Natural killer cell (primary cell): ENCODE data around the gene FTH1. TPM values are rescaled to one million over a fixed set of nuclear protein-coding genes. Genes with fewer than 3 reads are reported as not detected.

Experiments
- ATAC-seq, 3 donors: fragments of 150-1000 bp in 2 of 3; fragments of 200-7000 bp in 1 of 3; cut with Tn5 transposase; 1 replicate in 1 of 3; 2 replicates in 2 of 3; pipeline ENCODE4 v1.10.0; 2021; ENCODE audit warnings: mild to moderate bottlenecking in 2 of 3, moderate library complexity in 2 of 3
- DNase-seq, 2 donors: peaks; one replicate each; pipeline versions ENCODE4 v3.0.0 to v3.0.0-alpha.2; 2013 to 2021; ENCODE audit warnings: mixed read lengths in 1 of 2
- H3K27ac ChIP-seq: one replicate; pipeline ENCODE4 v1.5.1; 2013; ENCODE audit warnings: mild to moderate bottlenecking, low read length
- H3K27me3 ChIP-seq: one replicate; pipeline ENCODE4 v1.6.1; 2013; ENCODE audit warnings: low read length; ENCODE audit not compliant: control insufficient read depth, insufficient read depth
- H3K36me3 ChIP-seq: one replicate; pipeline ENCODE4 v1.6.1; 2013; ENCODE audit warnings: low read length; ENCODE audit not compliant: control insufficient read depth, insufficient read depth
- H3K4me1 ChIP-seq: one replicate; pipeline ENCODE4 v1.6.1; 2013; ENCODE audit warnings: low read length; ENCODE audit not compliant: control insufficient read depth, insufficient read depth
- H3K4me3 ChIP-seq: one replicate; pipeline ENCODE4 v1.5.1; 2013; ENCODE audit warnings: low read length
- H3K9me3 ChIP-seq: one replicate; pipeline ENCODE4 v1.6.1; 2013; ENCODE audit warnings: low read length; ENCODE audit not compliant: control insufficient read depth, insufficient read depth
- H3K27ac Mint-ChIP-seq, 2 donors: one replicate each; pipeline ENCODE4 v1.8.0; 2022; ENCODE audit warnings: mild to moderate bottlenecking in 2 of 2, mixed read lengths in 2 of 2, moderate library complexity in 1 of 2
- H3K27me3 Mint-ChIP-seq, 2 donors: one replicate each; pipeline ENCODE4 v1.8.0; 2022; ENCODE audit warnings: low read depth in 2 of 2, mixed read lengths in 2 of 2
- H3K36me3 Mint-ChIP-seq: one replicate; pipeline ENCODE4 v1.8.0; 2022; ENCODE audit warnings: mixed read lengths
- H3K4me1 Mint-ChIP-seq, 2 donors: one replicate each; pipeline ENCODE4 v1.8.0; 2022; ENCODE audit warnings: mixed read lengths in 2 of 2
- H3K4me3 Mint-ChIP-seq: one replicate; pipeline ENCODE4 v1.8.0; 2022; ENCODE audit warnings: mild to moderate bottlenecking, moderate library complexity, mixed read lengths
- H3K9me3 Mint-ChIP-seq, 2 donors: one replicate each; pipeline ENCODE4 v1.8.0; 2022; ENCODE audit warnings: mixed read lengths in 2 of 2
- CTCF ChIP-seq: fragments of 200-600 bp; IDR thresholded peaks from one replicate; pipeline ENCODE4 v1.8.0; 2022; ENCODE audit warnings: antibody characterized with exemption
- WGBS: methylation state at CpG from one replicate; pipeline ENCODE4 v1.1.7; 2013; ENCODE audit warnings: missing lambda C conversion rate; ENCODE audit not compliant: insufficient coverage; 5-methylcytosine and 5-hydroxymethylcytosine counted together
- intact Hi-C: fragments of 100-400 bp; cut with micrococcal nuclease; formaldehyde crosslinking; loops from one replicate; pipeline ENCODE4 v1.14.2; 2022
- total RNA-seq, 4 donors: library from RNA; stranded (reverse); fragments of 120-200 nt in 1 of 4; gene quantifications; one replicate each; pipeline versions ENCODE4 v1.2.3 to v1.2.4, GENCODE V29; 2013 to 2022

The FTH1 gene
- total RNA-seq, 3 donors from 2014 or later (not counting 1 experiment from before 2014, with no cell fraction given): 1,067 to 1,951 (median 1,796) TPM

GRCh38 chr11:61996933-61997332, 29.5 kb upstream of the FTH1 start:
- Mint-ChIP-seq H3K9me3 (peaks cover 0 to 5% of the 10 kb centered on the region in 2 donors), H3K27me3 (no peaks in the 10 kb centered on the region), H3K4me1 (no peaks in the 10 kb centered on the region), H3K36me3 (no peaks in the 10 kb centered on the region), H3K4me3 (no peak overlapping the region), H3K27ac (no peak overlapping the region)
- Histone ChIP-seq H3K27ac (no peak overlapping the region), H3K36me3 (no peaks in the 10 kb centered on the region), H3K4me1 (no peaks in the 10 kb centered on the region), H3K4me3 (no peak overlapping the region), H3K27me3 (no peaks in the 10 kb centered on the region), H3K9me3 (peaks cover 8% of the 10 kb centered on the region)
- WGBS: 95% methylated on average over 4 of the region's 4 CpGs
- DNase-seq (no peak), ATAC-seq (no peak)
- intact Hi-C loops: no loop called here
- no peak for TF ChIP-seq CTCF

DNA sequence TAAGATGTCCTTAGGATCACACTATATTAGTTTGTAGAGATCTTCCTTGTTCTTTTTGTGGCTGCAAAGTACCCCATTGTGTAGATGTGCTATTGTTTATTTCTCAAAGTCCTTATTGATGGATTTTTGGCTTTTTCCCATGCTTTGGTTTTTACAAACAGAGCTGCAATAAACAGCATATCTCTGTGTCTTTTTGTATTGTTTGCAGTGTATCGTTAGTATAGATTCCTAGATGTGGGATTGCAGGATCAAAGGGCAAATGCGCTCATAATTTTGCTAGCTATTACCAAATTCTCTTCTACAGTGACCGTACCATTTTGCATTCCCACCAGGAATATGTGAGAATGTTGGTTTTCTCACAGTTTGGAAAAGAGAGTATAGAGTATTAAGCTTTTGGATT, 27.5 kb upstream of the FTH1 start:
- H3K9me3 ChIP-seq: peaks cover 8% of the 10 kb centered on the region
- Mint-ChIP-seq H3K36me3 (no peaks in the 10 kb centered on the region), H3K9me3 (peaks cover 2 to 5% of the 10 kb centered on the region in 2 donors), H3K4me3 (no peak overlapping the region), H3K4me1 (no peaks in the 10 kb centered on the region), H3K27ac (no peak overlapping the region), H3K27me3 (no peaks in the 10 kb centered on the region)
- H3K36me3 ChIP-seq: no peaks in the 10 kb centered on the region
- no peak overlapping the region for H3K27ac ChIP-seq
- ATAC-seq: no peak
- H3K4me3 ChIP-seq: no peak overlapping the region
- TF ChIP-seq CTCF: no peak
- H3K4me1 ChIP-seq: no peaks in the 10 kb centered on the region
- intact Hi-C loops: no loop called here
- 100% methylated on average over 1 of the region's 3 CpGs for WGBS
- no peaks in the 10 kb centered on the region for H3K27me3 ChIP-seq
- DNase-seq: no peak

GRCh38 chr11:61985869-61986268, 18.4 kb upstream of the FTH1 start:
- peaks cover 13% of the 10 kb centered on the region for H3K36me3 Mint-ChIP-seq
- H3K9me3 Mint-ChIP-seq: peaks cover 4 to 13% of the 10 kb centered on the region in 2 donors
- Histone ChIP-seq H3K9me3 (no peaks in the 10 kb centered on the region), H3K4me1 (no peaks in the 10 kb centered on the region), H3K36me3 (no peaks in the 10 kb centered on the region), H3K27ac (no peak overlapping the region), H3K4me3 (no peak overlapping the region), H3K27me3 (no peaks in the 10 kb centered on the region)
- ATAC-seq (no peak), DNase-seq (no peak)
- H3K27ac Mint-ChIP-seq: no peak overlapping the region
- no peak overlapping the region for H3K4me3 Mint-ChIP-seq
- H3K27me3 Mint-ChIP-seq: peaks cover 22% of the 10 kb centered on the region in 2 donors
- no peak for TF ChIP-seq CTCF
- no peaks in the 10 kb centered on the region for H3K4me1 Mint-ChIP-seq
- intact Hi-C loops: no loop called here
- 85% methylated on average over 5 of the region's 5 CpGs for WGBS

DNA sequence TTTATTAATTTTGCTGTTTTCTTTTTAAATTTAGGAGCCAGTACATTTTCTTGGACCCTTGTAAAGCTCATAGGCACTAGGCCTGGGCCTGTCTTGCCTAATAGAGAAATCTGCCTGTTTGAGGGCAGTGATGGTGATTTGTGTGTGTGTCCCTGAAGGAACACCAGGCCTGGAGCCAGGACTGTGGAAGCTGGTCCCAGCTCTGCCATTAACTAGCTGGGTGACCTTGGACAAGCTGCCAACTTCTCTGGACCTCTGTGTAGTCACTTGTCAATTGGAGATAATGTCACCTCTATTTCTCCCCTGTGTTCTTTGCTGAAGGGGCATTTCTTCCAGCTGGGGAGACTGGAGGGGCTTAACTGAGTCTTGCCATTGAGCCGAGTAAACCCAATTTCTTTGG, 16.0 kb upstream of the FTH1 start:
- 93% methylated on average over 1 of the region's 1 CpG for WGBS
- H3K4me3 Mint-ChIP-seq: no peak overlapping the region
- Histone ChIP-seq H3K27me3 (no peaks in the 10 kb centered on the region), H3K4me3 (no peak overlapping the region), H3K36me3 (no peaks in the 10 kb centered on the region), H3K27ac (no peak overlapping the region), H3K4me1 (no peaks in the 10 kb centered on the region), H3K9me3 (no peaks in the 10 kb centered on the region)
- TF ChIP-seq CTCF: no peak
- H3K27me3 Mint-ChIP-seq: peaks cover 8 to 19% of the 10 kb centered on the region in 2 donors
- DNase-seq (no peak), ATAC-seq (no peak)
- peaks cover 13% of the 10 kb centered on the region for H3K36me3 Mint-ChIP-seq
- H3K27ac Mint-ChIP-seq: no peak overlapping the region
- H3K9me3 Mint-ChIP-seq: peaks cover 4 to 13% of the 10 kb centered on the region in 2 donors
- H3K4me1 Mint-ChIP-seq: no peaks in the 10 kb centered on the region
- intact Hi-C loops: no loop called here
